Liver (tissue), 3 donors: ENCODE measurements around the gene CDC23.
"Not testable (repeated sequence)": the region's sequence is repeated elsewhere in the genome, so short reads cannot be mapped to it uniquely, and the experiment has no call there.

ENCODE experiments used
- RAD21 ChIP-seq, 2 donors: IDR thresholded peaks; 2 replicates each; pipeline ENCODE4 v1.6.1; 2016; ENCODE audit warnings: antibody characterized with exemption in 2 of 2, mild to moderate bottlenecking in 2 of 2
- SP1 ChIP-seq: IDR thresholded peaks from 2 replicates; pipeline ENCODE4 v1.6.1; 2018; ENCODE audit warnings: antibody characterized with exemption, mild to moderate bottlenecking
- YY1 ChIP-seq: IDR thresholded peaks from 2 replicates; pipeline ENCODE4 v1.6.1; 2016; ENCODE audit warnings: antibody characterized with exemption, mild to moderate bottlenecking
- TF ChIP-seq, protein P1 (sequence below): IDR thresholded peaks from 2 replicates; pipeline ENCODE4 v1.6.1; 2016; ENCODE audit warnings: antibody characterized with exemption, mild to moderate bottlenecking
- TF ChIP-seq, protein P2 (sequence below): fragments of 150-350 bp; IDR thresholded peaks from 2 replicates; pipeline ENCODE4 v1.5.1; 2017; ENCODE audit warnings: improper control_type of control experiment, low read depth, low read length; ENCODE audit not compliant: missing input control
- TF ChIP-seq, protein P3 (sequence below): IDR thresholded peaks from 2 replicates; pipeline ENCODE4 v1.6.1; 2016; ENCODE audit warnings: antibody characterized with exemption
- TF ChIP-seq, protein P4 (sequence below): IDR thresholded peaks from 2 replicates; pipeline ENCODE4 v1.6.1; 2016; ENCODE audit warnings: antibody characterized with exemption
- donor health status: healthy.
- donor health status: healthy.

DNA sequence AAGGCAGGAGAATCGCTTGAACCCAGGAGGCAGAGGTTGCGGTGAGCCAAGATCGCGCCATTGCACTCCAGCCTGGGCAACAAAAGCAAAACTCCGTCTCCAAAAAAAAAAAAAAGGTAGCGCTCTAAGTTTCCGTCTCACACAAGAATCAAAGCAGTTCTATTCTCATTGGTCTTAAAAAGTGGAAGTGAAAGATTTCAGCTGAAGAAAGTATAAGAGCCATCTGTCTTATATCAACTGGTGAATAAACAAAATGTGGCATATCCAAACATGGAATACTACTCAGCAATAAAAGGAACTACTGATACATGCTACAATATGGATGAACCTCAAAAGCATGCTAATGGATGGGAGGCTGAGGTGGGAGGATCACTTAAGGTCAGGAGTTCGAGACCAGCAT lies 19.3 kb downstream of the CDC23 start:
- TF ChIP-seq, protein P1, sequence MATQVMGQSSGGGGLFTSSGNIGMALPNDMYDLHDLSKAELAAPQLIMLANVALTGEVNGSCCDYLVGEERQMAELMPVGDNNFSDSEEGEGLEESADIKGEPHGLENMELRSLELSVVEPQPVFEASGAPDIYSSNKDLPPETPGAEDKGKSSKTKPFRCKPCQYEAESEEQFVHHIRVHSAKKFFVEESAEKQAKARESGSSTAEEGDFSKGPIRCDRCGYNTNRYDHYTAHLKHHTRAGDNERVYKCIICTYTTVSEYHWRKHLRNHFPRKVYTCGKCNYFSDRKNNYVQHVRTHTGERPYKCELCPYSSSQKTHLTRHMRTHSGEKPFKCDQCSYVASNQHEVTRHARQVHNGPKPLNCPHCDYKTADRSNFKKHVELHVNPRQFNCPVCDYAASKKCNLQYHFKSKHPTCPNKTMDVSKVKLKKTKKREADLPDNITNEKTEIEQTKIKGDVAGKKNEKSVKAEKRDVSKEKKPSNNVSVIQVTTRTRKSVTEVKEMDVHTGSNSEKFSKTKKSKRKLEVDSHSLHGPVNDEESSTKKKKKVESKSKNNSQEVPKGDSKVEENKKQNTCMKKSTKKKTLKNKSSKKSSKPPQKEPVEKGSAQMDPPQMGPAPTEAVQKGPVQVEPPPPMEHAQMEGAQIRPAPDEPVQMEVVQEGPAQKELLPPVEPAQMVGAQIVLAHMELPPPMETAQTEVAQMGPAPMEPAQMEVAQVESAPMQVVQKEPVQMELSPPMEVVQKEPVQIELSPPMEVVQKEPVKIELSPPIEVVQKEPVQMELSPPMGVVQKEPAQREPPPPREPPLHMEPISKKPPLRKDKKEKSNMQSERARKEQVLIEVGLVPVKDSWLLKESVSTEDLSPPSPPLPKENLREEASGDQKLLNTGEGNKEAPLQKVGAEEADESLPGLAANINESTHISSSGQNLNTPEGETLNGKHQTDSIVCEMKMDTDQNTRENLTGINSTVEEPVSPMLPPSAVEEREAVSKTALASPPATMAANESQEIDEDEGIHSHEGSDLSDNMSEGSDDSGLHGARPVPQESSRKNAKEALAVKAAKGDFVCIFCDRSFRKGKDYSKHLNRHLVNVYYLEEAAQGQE, result not testable (repeated sequence)
- TF ChIP-seq, protein P2, sequence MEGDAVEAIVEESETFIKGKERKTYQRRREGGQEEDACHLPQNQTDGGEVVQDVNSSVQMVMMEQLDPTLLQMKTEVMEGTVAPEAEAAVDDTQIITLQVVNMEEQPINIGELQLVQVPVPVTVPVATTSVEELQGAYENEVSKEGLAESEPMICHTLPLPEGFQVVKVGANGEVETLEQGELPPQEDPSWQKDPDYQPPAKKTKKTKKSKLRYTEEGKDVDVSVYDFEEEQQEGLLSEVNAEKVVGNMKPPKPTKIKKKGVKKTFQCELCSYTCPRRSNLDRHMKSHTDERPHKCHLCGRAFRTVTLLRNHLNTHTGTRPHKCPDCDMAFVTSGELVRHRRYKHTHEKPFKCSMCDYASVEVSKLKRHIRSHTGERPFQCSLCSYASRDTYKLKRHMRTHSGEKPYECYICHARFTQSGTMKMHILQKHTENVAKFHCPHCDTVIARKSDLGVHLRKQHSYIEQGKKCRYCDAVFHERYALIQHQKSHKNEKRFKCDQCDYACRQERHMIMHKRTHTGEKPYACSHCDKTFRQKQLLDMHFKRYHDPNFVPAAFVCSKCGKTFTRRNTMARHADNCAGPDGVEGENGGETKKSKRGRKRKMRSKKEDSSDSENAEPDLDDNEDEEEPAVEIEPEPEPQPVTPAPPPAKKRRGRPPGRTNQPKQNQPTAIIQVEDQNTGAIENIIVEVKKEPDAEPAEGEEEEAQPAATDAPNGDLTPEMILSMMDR, result not testable (repeated sequence)
- not testable (repeated sequence) for TF ChIP-seq YY1; RAD21 (IDR thresholded peaks at IDR 0.05); SP1
- TF ChIP-seq, protein P3, sequence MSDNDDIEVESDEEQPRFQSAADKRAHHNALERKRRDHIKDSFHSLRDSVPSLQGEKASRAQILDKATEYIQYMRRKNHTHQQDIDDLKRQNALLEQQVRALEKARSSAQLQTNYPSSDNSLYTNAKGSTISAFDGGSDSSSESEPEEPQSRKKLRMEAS, result not testable (repeated sequence)
- TF ChIP-seq, protein P4, sequence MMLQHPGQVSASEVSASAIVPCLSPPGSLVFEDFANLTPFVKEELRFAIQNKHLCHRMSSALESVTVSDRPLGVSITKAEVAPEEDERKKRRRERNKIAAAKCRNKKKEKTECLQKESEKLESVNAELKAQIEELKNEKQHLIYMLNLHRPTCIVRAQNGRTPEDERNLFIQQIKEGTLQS, result not testable (repeated sequence)
